ENCODE measurements around the gene CHRNA5.

CHRNA5 gene

GRCh38 chr15:78538358-78538757 lies 27.0 kb upstream of the CHRNA5 start:
- no peak for TF ChIP-seq CTCF (IDR thresholded peaks at IDR 0.05; ENCODE audit: low read depth, low read length)
- no peak overlapping the region for H3K4me3 ChIP-seq (ENCODE audit: low read depth, low read length)

- H3K4me3 ChIP-seq (ENCODE audit: low read depth, low read length): peak overlapping the region; percentile 80
Measured at GRCh38 chr15:78539464-78540140, 25.7 kb upstream of the CHRNA5 start.

- peak within 1 kb of the TSS; percentile 80 for H3K4me3 ChIP-seq (ENCODE audit: low read depth, low read length)
- TF ChIP-seq CTCF (IDR thresholded peaks at IDR 0.05; ENCODE audit: low read depth, low read length): no peak
Measured at GRCh38 chr15:78540141-78540870, 25.0 kb upstream of the CHRNA5 start, which contains the start of gene PSMA4. TSS of gene PSMA4 (plus strand) at chr15:78540444. CDS start at chr15:78541928, 1,484 bp downstream.

- no peak for TF ChIP-seq CTCF (IDR thresholded peaks at IDR 0.05; ENCODE audit: low read depth, low read length)
- peak overlapping the region; percentile 80 for H3K4me3 ChIP-seq (ENCODE audit: low read depth, low read length)
Measured at GRCh38 chr15:78540871-78541743, 24.2 kb upstream of the CHRNA5 start.

- no peak for TF ChIP-seq CTCF (IDR thresholded peaks at IDR 0.05; ENCODE audit: low read depth, low read length)
- H3K4me3 ChIP-seq (ENCODE audit: low read depth, low read length): peak overlapping the region; percentile 80
Measured at GRCh38 chr15:78541744-78542034, 23.6 kb upstream of the CHRNA5 start.

- no peak overlapping the region for H3K4me3 ChIP-seq (ENCODE audit: low read depth, low read length)
- TF ChIP-seq CTCF (IDR thresholded peaks at IDR 0.05; ENCODE audit: low read depth, low read length): no peak
Measured at GRCh38 chr15:78542647-78543046, 22.7 kb upstream of the CHRNA5 start.

GRCh38 chr15:78550194-78550593 lies 15.1 kb upstream of the CHRNA5 start:
- no peak overlapping the region for H3K4me3 ChIP-seq (ENCODE audit: low read depth, low read length)
- no peak for TF ChIP-seq CTCF (IDR thresholded peaks at IDR 0.05; ENCODE audit: low read depth, low read length)

Measured in WI38 (cell line).